Activated CD4-positive, CD25-positive, alpha-beta regulatory T cell treated with anti-CD3 and anti-CD28 coated beads, Interleukin-2, amount 50 U/mL, for 72 hours (primary cell): ENCODE measurements around the gene MED4.

Experiments used
- DNase-seq: peaks from one replicate; pipeline ENCODE4 v3.0.0; 2021

Gene MED4

GRCh38 chr13:48094781-48095502, at the start of gene MED4:
Gene MED4 (minus strand): TSS chr13:48095104. CDS start chr13:48095078, 26 bp downstream.
- peak; percentile 99 for DNase-seq

GRCh38 chr13:48144413-48145035, 49.6 kb upstream of the MED4 start:
- no peak for DNase-seq

- no peak for DNase-seq
These were observed 47.5 kb upstream of the MED4 start for GRCh38 chr13:48142436-48142835.

- no peak for DNase-seq
These were observed 43.4 kb upstream of the MED4 start for GRCh38 chr13:48138270-48138669.

GRCh38 chr13:48132961-48133360, 38.1 kb upstream of the MED4 start:
- no peak for DNase-seq

- DNase-seq: no peak
These were observed 36.6 kb upstream of the MED4 start for GRCh38 chr13:48131533-48131932.

GRCh38 chr13:48126944-48127830, 32.3 kb upstream of the MED4 start:
- peak; percentile 34 for DNase-seq

- no peak for DNase-seq
These were observed 30.9 kb upstream of the MED4 start for GRCh38 chr13:48125794-48126228.

GRCh38 chr13:48123812-48124211, 28.9 kb upstream of the MED4 start:
- DNase-seq: no peak

- DNase-seq: no peak
These were observed 26.8 kb upstream of the MED4 start for GRCh38 chr13:48121733-48122132.

GRCh38 chr13:48120241-48120640, 25.3 kb upstream of the MED4 start:
- no peak for DNase-seq

GRCh38 chr13:48118030-48118429, 23.1 kb upstream of the MED4 start:
- no peak for DNase-seq

- DNase-seq: no peak
These were observed 21.9 kb upstream of the MED4 start for GRCh38 chr13:48116808-48117207.

GRCh38 chr13:48113756-48114130, 18.8 kb upstream of the MED4 start:
- no peak for DNase-seq

- DNase-seq: no peak
These were observed 18.2 kb upstream of the MED4 start for GRCh38 chr13:48112896-48113755.

- DNase-seq: no peak
These were observed 16.2 kb upstream of the MED4 start for GRCh38 chr13:48110931-48111721.

- DNase-seq: no peak
These were observed 15.4 kb upstream of the MED4 start for GRCh38 chr13:48110132-48110868.

- no peak for DNase-seq
These were observed 13.2 kb upstream of the MED4 start for GRCh38 chr13:48108106-48108505.

GRCh38 chr13:48097793-48098192, 2.9 kb upstream of the MED4 start:
- DNase-seq: no peak

- DNase-seq: no peak
These were observed 1.8 kb upstream of the MED4 start for GRCh38 chr13:48096670-48097069.

- DNase-seq: peak; percentile 31
These were observed 512 bp downstream of the MED4 start for GRCh38 chr13:48094404-48094780.
